Mammary epithelial cell (primary cell): ENCODE results near the gene PPME1.

Experiments
- CTCF ChIP-seq, 2 donors: IDR thresholded peaks in 1 of 2; conservative IDR thresholded peaks in 1 of 2; 2 replicates each; pipeline ENCODE4 v1.5.1; 2011 to 2012; ENCODE audit warnings: inconsistent platforms in 2 of 2, low read length in 2 of 2, mild to moderate bottlenecking in 2 of 2, control low read depth in 1 of 2, low read depth in 1 of 2; ENCODE audit not compliant: insufficient read depth in 1 of 2; ENCODE audit errors: extremely low read depth in 1 of 2
- EZH2 ChIP-seq: IDR thresholded peaks from 2 replicates; pipeline ENCODE4 v1.6.1; 2012; ENCODE audit warnings: low read length, inconsistent platforms, borderline replicate concordance

- no peak for TF ChIP-seq CTCF (conservative IDR thresholded peaks at IDR 0.05 in 1 of 2, IDR thresholded peaks at IDR 0.05 in 1 of 2; ENCODE audit: extremely low read depth in 1 of 2, insufficient read depth in 1 of 2, low read depth in 1 of 2, low read length in 2 of 2)
- no peak for TF ChIP-seq EZH2
Observed at GRCh38 chr11:74283580-74284180, 112.6 kb downstream of the PPME1 start.
